Ovary (tissue), 3 donors: ENCODE measurements around the gene ZNG1B.
"Not testable (repeated sequence)": the region's sequence is repeated elsewhere in the genome, so short reads cannot be mapped to it uniquely, and the experiment has no call there.

ENCODE experiments used
- EP300 ChIP-seq: sonication (generic); formaldehyde crosslinking; IDR thresholded peaks from one replicate; pipeline ENCODE4 v1.6.1; 2017; ENCODE audit warnings: antibody characterized with exemption
- POLR2A ChIP-seq: fragments of 450-650 bp; IDR thresholded peaks from one replicate; pipeline ENCODE4 v1.6.1; 2017; ENCODE audit warnings: antibody characterized with exemption, mild to moderate bottlenecking, moderate library complexity
- TF ChIP-seq, protein P1 (sequence below), 3 donors: fragments of 450-650 bp in 2 of 3; fragments of 200-600 bp in 1 of 3; IDR thresholded peaks; one replicate each; pipeline versions ENCODE4 v1.5.1 to v1.8.0; 2016 to 2022; ENCODE audit warnings: antibody characterized with exemption in 3 of 3, mild to moderate bottlenecking in 1 of 3
- donor health status: DM: no; HTN: no; CAD: no.

DNA sequence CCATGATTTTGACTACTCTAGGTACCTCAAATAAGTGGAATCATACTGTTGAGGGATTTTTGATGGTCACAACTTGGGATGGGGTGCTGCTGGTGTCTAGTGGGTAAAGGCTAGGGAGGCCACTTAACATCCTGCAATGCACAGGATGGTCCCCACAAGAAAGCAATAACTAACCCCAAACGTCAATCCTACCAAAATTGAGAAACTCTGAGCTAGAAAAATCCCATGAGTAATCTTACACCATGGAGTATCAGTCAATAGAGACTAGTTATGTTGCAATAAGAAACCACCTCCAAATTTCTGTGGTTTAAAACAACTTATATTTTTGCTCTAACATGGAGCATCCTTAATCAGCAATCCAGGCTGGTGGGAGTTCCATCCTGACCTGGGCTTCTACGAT is 79.5 kb downstream of the ZNG1B start:
- TF ChIP-seq, protein P1, sequence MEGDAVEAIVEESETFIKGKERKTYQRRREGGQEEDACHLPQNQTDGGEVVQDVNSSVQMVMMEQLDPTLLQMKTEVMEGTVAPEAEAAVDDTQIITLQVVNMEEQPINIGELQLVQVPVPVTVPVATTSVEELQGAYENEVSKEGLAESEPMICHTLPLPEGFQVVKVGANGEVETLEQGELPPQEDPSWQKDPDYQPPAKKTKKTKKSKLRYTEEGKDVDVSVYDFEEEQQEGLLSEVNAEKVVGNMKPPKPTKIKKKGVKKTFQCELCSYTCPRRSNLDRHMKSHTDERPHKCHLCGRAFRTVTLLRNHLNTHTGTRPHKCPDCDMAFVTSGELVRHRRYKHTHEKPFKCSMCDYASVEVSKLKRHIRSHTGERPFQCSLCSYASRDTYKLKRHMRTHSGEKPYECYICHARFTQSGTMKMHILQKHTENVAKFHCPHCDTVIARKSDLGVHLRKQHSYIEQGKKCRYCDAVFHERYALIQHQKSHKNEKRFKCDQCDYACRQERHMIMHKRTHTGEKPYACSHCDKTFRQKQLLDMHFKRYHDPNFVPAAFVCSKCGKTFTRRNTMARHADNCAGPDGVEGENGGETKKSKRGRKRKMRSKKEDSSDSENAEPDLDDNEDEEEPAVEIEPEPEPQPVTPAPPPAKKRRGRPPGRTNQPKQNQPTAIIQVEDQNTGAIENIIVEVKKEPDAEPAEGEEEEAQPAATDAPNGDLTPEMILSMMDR (IDR thresholded peaks at IDR 0.05) = not testable (repeated sequence)
- TF ChIP-seq POLR2A, EP300: not testable (repeated sequence)
